NOMO-1 treated with dmso at 0.1 percent for 144 hours (cell line): ENCODE measurements around the gene FOXP1.

Source experiments
- DNase-seq: peaks from one replicate; lab custom pipeline; 2025; ENCODE audit not compliant: unreplicated experiment; lab: John Stamatoyannopoulos, UW

Gene FOXP1

DNA sequence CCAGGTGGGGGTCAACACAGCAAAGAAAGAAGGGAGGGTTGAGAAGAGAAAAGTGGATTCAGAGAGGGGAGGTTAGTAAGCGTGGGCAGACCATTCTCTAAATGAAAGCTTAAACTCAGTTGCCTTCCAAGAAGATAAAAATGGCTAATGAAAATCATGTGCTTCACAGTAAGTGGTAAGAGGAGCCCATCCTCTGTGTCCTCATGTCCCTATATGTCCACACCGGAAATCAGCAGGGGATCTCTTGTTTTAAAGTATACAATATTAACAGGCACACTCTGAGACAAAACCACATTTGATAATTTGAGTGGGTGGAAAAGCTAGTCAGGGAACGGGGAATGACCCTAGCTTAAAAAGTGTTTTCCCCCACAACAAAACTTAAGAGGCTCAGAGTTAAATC, 4.4 kb upstream of the FOXP1 start:
- no peak for DNase-seq

DNA sequence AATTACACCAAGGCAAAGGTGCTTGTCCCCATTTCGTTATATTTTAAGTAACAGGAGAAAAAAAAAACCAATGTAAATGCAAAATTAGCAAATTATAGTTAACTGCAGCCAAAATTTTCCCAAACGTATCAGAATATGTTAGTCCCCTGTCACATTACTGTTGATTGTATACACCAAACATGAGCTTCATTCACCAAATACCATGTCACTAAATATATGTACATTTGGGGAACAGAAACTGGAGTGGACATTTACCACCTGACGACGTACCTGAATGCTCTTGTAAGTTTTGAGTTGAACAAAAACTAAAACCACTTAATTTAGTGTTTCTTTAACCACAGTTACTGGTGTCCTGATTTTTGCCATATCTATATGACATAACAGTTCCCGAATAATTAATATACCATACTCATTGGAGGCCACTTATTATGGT, 3.3 kb upstream of the FOXP1 start:
- no peak for DNase-seq

DNA sequence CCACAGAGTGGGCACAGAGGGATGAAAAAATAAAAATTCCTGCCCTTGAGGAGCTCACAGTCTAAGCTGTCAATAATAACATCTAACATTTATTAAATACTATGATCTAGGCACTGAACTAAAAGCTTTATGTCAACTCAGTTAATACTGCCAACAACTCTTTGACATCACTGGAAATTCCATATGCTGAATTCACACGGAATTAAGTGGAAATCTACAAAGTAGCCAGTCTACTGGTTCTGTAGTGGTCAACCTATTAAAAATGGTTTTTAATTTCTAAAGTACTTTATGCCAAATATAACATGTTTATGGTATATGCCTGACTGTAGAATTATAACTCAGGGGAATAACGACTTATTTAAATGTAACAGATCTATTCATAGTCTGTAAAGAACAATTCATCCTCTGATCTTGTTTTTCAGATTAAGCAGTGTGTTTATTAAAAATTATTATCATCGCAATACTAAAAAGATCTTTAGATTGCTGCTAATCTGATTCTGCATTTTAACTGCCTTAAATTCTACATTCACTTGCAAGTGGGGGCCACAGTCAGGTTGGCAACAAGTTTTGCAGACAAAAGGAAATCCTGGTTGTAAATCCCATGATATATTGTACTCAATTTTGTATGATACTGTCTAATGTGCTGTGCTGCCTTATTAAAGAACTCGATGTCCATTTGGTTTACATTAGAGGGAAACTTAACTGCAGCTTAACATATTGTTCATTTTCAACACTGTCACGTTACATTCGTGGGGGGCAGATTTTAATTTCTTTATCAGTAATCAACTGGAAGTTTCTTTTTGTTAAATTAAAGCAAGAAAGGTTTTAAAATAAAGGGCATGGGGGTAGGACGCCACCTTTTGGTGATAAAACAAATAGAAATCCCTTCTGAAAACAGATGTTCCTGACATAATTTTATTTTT, 2.6 kb upstream of the FOXP1 start:
- no peak for DNase-seq

DNA sequence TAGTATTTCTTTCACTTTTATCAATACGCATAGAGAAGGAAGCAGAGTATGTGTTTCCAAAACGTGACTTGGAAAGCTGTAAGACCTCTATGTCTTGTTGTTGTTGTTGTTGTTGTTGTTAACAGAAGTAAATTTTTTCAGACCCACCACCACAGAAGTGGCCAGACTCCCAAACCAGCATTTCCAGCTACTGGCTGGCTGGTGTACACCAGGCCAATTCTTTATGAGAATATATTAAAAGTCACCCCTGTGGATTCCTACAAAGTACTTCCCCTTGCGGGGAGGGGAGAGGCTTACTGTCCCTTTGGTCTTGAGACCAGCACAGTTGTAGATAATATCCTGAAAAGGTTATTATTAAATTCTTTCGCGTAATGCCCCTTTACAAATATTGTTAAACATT, 1.6 kb upstream of the FOXP1 start:
- peak; percentile 40 for DNase-seq

DNA sequence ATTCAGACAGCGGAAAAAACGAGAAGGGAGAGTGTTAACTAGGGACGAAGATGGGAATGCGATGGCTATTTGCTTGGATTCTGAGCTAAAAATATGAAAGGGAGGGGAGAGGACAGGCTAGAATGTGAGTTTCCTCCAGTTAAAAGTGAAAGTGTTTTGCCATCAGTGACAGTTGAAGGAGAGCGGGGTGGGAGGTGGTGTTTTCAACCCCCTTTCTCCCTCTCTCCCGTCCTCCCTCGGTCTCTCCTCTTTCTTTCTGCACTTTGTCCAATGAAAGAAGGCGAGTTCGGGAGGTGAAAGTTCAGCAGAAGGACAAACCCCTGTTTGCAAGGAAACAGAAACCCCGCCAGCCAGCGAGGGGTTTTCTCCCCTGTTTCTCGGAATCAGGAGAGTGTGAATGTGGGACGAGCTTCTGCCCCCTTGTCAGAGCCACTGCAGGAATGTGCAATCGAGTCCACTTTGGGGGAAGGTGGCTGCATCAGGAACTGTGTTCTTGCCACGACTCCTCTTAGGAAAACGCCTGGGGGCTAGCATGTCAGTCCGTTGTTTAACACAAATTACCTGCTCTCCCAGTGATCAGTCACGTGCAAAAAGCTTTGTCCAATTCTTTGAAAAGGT, 975 bp upstream of the FOXP1 start:
- DNase-seq: peak; percentile 31

DNA sequence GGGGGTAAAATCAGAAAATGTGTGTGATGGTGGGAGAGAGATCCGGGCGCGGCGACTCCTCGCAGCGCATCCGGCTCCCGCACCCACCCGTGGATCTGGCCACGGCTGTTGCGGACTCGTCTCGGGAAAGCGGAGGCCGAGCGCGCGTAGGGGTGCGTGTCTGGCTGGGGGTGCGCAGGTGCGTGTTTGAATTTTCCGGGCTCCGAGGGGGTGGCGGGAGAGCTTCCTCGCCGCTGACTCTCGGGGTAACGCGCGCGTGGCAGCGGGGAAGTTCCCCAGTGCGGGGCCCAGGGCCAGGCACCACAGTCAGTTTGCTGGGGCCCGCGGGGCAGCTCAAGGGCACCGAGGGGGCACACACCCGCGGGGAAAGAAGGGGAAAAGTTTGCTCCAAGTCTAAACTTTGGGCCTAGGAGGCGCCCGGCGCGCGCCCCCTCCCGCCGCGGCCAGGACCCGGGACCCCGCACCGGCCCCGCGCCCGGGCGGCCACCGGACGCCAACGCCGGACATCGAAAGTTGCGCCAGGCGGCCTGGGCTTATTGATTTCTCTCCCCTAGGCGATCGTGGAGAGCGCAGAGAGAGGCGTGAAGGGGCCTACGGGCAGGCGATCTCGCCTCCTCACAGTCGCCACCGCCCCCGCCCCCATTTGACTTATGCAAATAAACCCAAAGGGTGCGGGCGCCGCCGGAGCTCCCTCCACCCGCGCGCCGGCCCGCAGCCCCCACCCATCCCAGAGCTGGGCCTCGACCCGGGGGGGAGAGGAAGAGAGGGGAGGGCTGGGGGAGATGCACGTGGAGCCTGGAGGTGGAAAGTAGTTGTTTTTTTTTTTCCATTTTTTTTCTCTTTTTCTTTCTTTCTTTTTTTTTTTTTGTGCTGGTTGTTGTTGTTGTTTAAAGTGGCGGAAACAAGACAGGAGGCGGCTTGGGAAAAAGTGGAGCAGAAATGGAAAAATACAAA, 639 bp downstream of the FOXP1 start:
- DNase-seq: peak; percentile 52

DNA sequence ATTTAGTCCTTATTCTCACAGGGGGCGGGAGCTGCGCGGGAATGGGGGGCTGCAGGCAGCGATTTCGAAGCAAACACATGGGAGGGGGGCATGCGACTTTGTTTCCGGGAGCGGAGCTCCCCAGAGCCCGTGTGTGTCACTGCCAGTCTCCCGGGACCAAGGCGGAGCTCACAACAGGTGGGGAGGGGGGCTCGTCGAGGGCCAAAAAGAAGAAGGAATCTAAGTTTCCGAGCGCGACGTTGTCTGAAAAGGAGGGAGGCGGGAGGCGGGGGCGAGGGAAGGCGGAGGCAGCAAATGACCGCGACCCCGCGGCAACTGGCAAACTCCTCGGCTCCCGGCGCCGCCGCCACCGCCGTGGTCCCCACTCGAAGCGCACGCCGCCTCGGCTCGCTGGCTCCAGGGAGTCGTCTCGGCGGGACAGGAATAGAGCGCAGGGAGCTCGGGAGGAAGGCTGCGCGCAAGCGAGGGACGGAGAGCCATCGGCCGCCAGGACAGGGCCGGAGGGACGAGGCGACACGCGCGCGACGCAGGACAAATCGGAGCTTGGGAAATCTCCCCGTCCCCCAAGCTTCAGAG, 1.4 kb downstream of the FOXP1 start:
- peak; percentile 72 for DNase-seq

DNA sequence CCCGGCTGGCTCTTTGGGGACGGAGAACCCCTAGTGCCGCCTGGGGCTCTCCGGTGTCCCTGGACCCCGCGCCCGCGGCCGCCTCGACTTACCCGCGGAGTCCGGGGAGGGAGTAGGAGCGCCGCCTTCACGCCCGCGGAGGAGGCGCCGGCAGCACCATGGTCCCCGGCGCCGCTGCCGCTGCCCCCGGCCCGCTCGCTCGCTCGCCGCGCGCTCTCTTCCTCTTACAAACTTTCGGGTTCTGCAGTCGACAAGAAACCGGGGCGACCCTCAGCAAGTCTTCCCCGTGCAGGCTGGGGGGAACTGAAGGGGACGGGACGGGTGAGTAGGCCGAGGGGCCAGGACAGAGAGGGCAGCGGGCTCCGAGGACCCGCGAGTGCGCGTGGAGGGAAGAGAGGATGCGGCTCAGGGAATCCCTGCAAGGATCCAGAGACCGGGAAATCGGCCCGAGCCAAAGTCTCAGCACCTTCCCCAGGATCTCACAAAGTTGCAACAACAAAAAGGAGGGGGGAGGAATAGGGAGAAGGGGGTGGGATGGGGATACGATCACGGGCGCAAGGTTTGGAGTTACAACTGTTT, 2.0 kb downstream of the FOXP1 start:
- no peak for DNase-seq

DNA sequence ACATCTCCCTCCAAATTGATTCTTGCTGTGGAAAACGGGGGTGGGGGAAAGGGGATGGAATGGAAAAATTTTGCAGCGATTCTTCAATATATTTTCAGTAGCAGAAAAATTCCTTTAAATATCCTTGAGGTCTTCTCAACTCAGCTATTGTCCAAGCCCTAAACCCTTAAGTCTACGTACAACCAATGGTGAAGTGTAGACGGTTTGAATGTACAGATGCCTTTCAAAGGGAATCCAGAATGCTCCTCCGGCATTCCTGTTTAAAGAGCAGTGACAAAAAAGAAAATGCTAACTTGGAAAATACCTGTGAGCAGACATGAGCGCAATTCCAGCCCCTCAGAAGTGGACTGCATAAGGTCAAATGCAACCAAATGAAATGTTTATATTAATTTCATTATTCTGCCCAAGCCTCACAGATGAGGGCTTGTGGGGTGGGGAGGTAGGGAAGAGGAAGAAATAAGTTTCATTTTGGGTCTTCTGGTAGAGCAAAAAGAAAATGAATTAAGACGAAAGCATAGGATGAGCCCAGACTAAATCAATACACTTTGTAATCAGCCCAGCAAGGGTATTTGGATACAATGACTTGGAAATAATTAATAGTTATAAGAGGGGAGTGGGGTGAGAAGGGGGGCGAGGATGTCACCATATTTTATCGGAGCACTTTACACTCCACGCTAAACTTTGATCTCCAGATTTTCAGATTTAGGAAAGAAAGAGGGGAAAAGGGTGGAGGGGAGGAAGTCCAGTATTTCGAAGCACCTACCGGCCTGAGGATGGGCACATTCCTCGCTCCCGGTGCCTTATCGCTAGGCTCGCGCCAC, 2.7 kb downstream of the FOXP1 start:
- no peak for DNase-seq

DNA sequence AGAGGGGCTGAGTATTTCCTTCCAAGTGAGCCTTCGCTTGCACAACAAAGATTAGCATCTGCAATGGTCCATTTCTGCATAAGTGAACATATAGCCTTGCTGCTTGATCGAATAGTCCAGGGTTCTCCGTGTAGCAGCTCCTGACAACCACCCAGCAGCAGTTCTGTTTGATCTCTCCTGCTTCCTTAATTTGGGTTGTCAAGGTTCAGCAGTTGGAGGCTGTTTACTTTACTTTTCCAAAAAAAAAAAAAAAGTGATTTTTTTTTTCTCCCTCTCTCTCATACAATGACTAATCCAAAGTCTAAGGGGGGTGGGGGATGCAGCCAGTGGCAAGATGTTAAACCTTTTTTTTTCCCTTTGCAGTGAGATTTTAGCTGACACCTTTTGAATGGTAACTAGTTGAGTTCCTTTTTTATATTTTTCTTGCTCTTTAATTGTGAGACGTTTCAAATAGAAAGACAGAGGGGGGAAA, 3.6 kb downstream of the FOXP1 start:
- DNase-seq: no peak

DNA sequence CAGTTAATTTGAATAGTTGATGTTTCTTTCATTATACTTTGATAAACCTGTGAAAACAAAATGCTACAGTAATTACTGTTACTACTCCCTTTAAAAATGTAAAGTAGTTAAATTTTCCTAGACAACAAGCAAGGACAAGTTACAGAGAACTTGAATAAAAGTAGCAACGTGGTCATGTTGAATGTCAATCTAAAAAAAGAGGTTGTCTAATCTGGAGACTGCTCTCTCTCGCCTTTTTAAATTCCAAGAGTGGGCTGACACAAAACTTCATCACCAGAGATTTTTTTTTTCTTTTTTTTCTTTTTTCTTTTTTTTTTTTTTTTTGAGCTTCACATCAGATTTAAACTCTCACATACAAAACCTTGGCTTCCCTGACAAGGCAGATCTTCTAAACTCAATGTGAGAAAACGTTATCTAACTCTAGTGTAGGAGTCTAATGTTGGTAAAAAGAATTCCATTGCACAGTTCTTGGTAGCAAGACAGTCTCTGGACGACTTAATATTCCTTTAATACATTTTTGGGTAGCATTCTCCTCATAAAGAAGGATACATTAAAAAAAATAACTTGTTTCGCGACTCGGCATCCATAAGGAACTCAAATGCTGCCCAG, 4.1 kb downstream of the FOXP1 start:
- no peak for DNase-seq

DNA sequence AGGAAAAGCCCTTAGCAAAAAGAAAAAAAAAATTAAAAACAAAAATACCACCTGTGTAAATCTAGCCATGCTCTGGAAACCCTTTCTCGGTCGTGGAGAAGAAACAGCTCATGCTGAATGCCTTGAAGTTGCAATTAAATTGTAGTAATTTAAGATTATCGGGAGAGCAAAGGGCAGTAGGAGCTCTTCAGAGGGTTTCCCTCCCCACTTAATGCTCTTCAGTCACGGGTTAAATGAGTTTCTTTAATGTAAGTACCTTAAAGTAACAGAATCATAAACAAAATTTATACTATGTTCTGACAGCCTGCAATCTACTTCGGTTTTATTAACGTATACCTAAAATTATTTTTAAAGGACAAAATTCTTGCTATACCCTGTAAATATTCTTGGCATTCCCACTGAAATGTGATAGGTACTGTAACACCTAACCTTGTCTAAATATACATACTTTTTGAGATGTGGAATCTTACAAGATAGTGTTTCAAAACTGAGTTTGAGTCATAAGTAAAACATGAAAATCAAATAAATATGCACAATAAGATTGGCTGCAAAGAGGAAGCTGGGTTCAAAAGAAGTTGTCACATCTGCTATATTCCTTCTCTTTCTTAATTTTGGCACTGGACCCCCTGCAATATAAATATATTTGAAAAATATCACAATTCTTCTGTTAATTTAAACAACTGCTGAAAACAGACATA, 5.3 kb downstream of the FOXP1 start:
- no peak for DNase-seq

DNA sequence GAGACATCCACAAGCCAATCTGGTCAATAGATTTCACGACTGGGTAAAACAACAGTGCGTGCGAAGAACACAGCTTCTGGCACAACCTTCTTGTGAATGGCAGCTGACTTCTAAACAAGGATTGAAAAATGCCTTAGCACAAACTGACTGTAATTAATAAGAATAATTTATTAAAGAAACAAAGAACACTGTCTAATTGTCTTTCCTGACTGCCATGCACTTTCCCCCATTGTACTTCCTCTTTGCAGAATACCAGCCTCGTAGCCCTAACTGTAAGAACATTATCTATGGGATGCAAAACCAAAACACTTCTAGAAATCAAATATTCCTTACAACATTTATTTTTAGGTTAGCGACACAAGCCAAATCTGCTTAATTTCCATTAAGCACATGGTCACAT, 6.5 kb downstream of the FOXP1 start:
- DNase-seq: peak; percentile 24

DNA sequence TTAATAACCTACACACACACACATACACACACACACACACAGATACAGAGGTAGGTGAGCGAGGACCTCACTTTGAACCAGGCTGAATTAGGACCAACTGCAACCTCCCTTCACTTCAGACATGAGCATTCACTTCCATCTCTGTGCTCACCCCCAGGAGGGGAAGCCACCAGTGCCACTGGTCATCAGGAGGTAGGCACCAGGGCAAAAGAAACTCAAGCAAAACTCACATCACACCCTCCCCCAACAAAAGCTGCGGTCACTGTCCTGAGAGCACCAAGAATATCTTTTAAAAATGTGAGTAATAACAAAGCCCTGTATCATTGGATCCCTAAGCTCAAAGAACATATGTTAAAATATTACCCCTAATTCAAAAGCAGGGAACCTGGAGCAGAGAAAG, 8.1 kb downstream of the FOXP1 start:
- no peak for DNase-seq

DNA sequence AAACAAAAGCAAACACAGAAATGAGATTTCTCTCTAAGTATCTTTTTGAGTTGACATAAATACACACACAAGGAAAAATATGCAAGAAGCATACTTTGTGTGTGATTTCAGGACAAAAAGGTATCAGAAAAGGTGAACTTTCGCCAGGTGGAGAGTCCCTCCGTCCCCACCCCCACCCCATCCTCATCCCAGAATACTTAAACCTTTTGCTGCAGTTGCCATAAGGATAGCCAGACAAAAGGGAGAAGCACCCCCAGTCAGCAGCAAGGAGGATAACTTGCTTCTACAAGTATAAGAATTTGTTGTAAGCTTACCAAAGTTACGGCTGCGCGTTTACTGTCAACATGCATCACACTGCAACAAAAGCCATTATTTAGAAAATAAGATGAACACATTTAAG, 10.3 kb downstream of the FOXP1 start:
- no peak for DNase-seq

DNA sequence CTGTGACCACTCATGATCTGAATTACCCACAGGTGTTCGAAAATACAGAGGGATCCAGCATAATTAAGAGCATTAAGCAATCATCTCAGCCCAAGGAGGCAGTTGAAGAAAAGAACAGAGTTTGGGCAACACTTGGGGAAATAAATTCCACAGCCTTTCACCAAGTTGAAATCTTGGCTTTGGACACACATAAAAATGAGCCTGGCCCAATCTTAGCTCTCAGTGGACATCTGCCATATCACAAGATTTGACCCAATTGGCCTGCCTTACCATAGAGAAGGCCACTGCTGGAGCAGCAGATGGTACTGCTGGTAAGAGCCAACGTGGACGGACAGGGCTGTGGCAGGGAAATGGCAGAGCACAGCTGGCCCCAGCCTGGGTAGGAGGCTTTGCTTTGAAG, 13.0 kb downstream of the FOXP1 start:
- no peak for DNase-seq

DNA sequence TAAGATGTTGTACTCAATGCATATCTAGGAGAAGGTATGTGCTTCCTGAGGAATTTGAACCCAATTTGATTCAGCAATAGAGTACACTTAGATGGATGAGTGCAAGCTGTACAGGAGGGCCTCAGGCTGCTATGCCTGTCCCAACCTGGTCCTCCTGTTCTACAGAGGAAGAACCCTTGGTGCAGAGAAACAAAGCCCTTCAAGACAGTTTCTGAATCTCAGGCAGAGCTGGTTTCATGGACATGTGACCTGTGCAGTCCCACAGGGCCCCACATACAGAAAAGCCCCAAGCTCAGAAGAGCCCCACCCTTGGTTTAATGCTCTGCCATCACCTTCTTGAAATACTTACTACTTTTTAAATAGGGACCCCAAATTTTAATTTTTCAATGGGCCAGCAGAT, 15.3 kb downstream of the FOXP1 start:
- DNase-seq: no peak

DNA sequence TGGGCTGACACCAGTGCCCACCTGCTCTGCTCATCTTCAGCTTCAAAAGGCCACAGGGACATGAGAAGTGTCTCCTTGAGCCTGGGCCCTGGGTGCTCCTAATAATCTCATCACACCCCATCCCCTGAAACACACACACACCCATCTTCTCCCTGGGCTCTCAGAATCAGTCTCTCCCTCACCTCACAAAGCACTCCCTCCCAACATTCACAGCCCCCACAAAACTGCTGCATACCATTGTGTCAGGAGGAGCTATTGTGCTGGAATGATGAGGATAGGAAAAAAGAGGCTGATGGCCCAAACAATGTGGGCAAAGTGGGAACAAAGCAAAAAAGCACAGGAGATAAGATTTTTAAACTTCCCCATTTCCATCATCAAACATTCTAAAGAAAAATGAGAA, 16.8 kb downstream of the FOXP1 start:
- DNase-seq: no peak

DNA sequence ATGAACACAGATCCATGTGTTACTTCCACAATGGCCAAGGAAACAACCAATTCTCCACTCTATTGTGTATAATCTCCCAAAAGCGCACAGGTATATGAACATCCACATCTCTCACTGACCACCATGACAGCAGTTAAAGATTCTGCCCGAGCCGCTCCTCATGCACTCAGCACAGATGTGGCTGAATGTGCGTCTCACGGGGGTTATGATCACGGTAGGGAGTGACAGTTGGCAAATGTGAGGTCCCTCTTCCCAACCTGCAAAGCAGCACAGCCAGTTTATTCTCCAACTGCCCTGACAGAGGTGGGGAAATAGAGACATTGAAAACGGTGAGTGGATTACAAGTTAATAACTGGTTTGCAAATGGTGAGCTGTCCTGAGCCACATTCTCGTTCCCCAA, 17.6 kb downstream of the FOXP1 start:
- DNase-seq: no peak
